ENCODE data around the gene RPTN. TPM values are rescaled to one million over a fixed set of nuclear protein-coding genes. Genes with fewer than 3 reads are reported as not detected.
A peak's percentile ranks its signal among the peaks of the same experiment; 100 is the strongest.

Gene RPTN
- total RNA-seq, 1 experiment from 2014 or later, result not detected

- H3K23ac ChIP-seq (ENCODE audit: insufficient read length, low read depth, low read length), result no peak overlapping the region
- peak overlapping the region; percentile 49 for H3K4me2 ChIP-seq (ENCODE audit: insufficient read depth, insufficient read length, low read length)
- no peak overlapping the region for H3K4ac ChIP-seq (ENCODE audit: low read depth, low read length)
- DNase-seq, result peak; percentile 59
- H3K27ac Mint-ChIP-seq, result no peak overlapping the region
- no peak overlapping the region for H2AK5ac ChIP-seq (ENCODE audit: insufficient read length, low read length)
- no peak overlapping the region for H4K5ac ChIP-seq (ENCODE audit: insufficient read length, low read depth, low read length)
- no peak overlapping the region for H4K8ac ChIP-seq (replicated peaks; ENCODE audit: insufficient read length, low read depth, low read length)
- no peak overlapping the region for H2BK15ac ChIP-seq (ENCODE audit: low read depth, low read length)
- no peak overlapping the region for H2BK5ac ChIP-seq (ENCODE audit: insufficient read length, low read length)
- H3K18ac ChIP-seq (ENCODE audit: insufficient read length, low read depth, low read length), result no peak overlapping the region
- no peaks in the 10 kb centered on the region for H3K79me1 ChIP-seq (ENCODE audit: insufficient read depth, low read depth, low read length, poor library complexity, severe bottlenecking)
- no peak overlapping the region for H3K27ac ChIP-seq (ENCODE audit: insufficient read length, low read depth, low read length)
- no CpG with 5 or more reads among the region's 53 CpGs for WGBS (ENCODE audit: extremely low coverage, insufficient read length, low lambda C conversion rate)
- H3T11ph ChIP-seq (ENCODE audit: low read length), result no peak overlapping the region
- H4K20me1 ChIP-seq (ENCODE audit: control insufficient read depth, insufficient read depth, insufficient read length), result no peaks in the 10 kb centered on the region
- peaks cover 0 to 14% (median 3%) of the 10 kb centered on the region in 3 experiments; a peak in 4 of 7 replicates for H3K36me3 Mint-ChIP-seq (ENCODE audit: insufficient read depth in 1 of 3, low read depth in 3 of 3)
- H3K4me3 Mint-ChIP-seq, result no peak overlapping the region
- no peak for TF ChIP-seq CTCF (conservative IDR thresholded peaks at IDR 0.05)
- no peak overlapping the region for H2AFZ ChIP-seq (ENCODE audit: low read length)
- peaks cover 4% of the 10 kb centered on the region for H3K9me3 ChIP-seq (ENCODE audit: control insufficient read depth, low read depth, low read length)
- H3K23me2 ChIP-seq (ENCODE audit: insufficient read length, low read depth, low read length, poor library complexity, severe bottlenecking), result peaks cover 3% of the 10 kb centered on the region
- no peak overlapping the region for H2BK120ac ChIP-seq (ENCODE audit: low read depth, low read length, poor library complexity, severe bottlenecking)
- H3K9me3 Mint-ChIP-seq, result peaks cover 13 to 25% of the 10 kb centered on the region in 2 experiments
- H3K56ac ChIP-seq (ENCODE audit: insufficient read length, low read depth, low read length), result no peak overlapping the region
- H2BK20ac ChIP-seq (ENCODE audit: low read depth, low read length, poor library complexity, severe bottlenecking), result no peak overlapping the region
- no peaks in the 10 kb centered on the region for H3K4me1 Mint-ChIP-seq
- H4K91ac ChIP-seq (ENCODE audit: insufficient read length, low read depth, low read length), result no peak overlapping the region
- H3K14ac ChIP-seq (ENCODE audit: insufficient read depth, low read length), result no peak overlapping the region; the same call in 1 of the 2 replicates
- no peak overlapping the region for H3K9ac ChIP-seq (ENCODE audit: extremely low read depth, insufficient read length, low read length)
- H3K27me3 ChIP-seq (ENCODE audit: insufficient read depth, low read length), result peaks cover 60% of the 10 kb centered on the region
- H3K4me1 ChIP-seq (ENCODE audit: insufficient read depth, low read length), result no peaks in the 10 kb centered on the region
- H3K27me3 Mint-ChIP-seq (ENCODE audit: low read depth), result no peaks in the 10 kb centered on the region; the same call in 1 of the 2 replicates
- no peaks in the 10 kb centered on the region for H3K79me2 ChIP-seq (ENCODE audit: insufficient read depth, low read length)
- no peak overlapping the region for H2BK12ac ChIP-seq (ENCODE audit: insufficient read length, low read depth, low read length)
Measured at GRCh38 chr1:152112101-152112884, 46.7 kb downstream of the RPTN start.

Data from H9 (cell line).